BLaER1 treated with 17β-estradiol and CSF1 and Interleukin-3, amounts not matched to agents 10 nM and 100 nM (cell line): ENCODE data around the gene FAS.

ENCODE experiments used
- H3K27ac ChIP-seq, 11 experiments: shearing (Covaris generic); formaldehyde crosslinking; 2 replicates each; pipeline ENCODE4 v1.8.1; 2022
- H3K27me3 ChIP-seq, 11 experiments: shearing (Covaris generic); formaldehyde crosslinking; 2 replicates each; pipeline ENCODE4 v1.8.1; 2022
- H3K36me3 ChIP-seq, 11 experiments: shearing (Covaris generic); formaldehyde crosslinking; 2 replicates each; pipeline ENCODE4 v1.8.1; 2022
- H3K4me1 ChIP-seq, 10 experiments: shearing (Covaris generic); formaldehyde crosslinking; 2 replicates each; pipeline ENCODE4 v1.8.1; 2022
- H3K4me2 ChIP-seq, 11 experiments: shearing (Covaris generic); formaldehyde crosslinking; 2 replicates each; pipeline ENCODE4 v1.8.1; 2022
- H3K4me3 ChIP-seq, 10 experiments: shearing (Covaris generic); formaldehyde crosslinking; 2 replicates each; pipeline ENCODE4 v1.8.1; 2022
- H3K9ac ChIP-seq, 11 experiments: shearing (Covaris generic); formaldehyde crosslinking; 2 replicates each; pipeline ENCODE4 v1.8.1; 2022
- H3K9me3 ChIP-seq, 11 experiments: shearing (Covaris generic); formaldehyde crosslinking; replicated peaks in 1 of 11; 2 replicates each; pipeline ENCODE4 v1.8.1; 2022
- H4K20me1 ChIP-seq, 11 experiments: shearing (Covaris generic); formaldehyde crosslinking; 2 replicates each; pipeline ENCODE4 v1.8.1; 2022
- Cebpa-rat ChIP-seq, 11 experiments: shearing (Covaris generic); IDR thresholded peaks; 2 replicates each; pipeline ENCODE4 v1.8.1; 2022

The FAS gene

GRCh38 chr10:89022734-89023133 is 32.1 kb downstream of the FAS start:
- Histone ChIP-seq H3K9ac (no peak overlapping the region), H3K4me2 (no peak overlapping the region), H3K27me3 (no peaks in the 10 kb centered on the region), H3K36me3 (peaks cover 0 to 84% (median 14%) of the 10 kb centered on the region in 11 experiments; a peak in 13 of 22 replicates), H3K4me3 (no peak overlapping the region), H4K20me1 (no peaks in the 10 kb centered on the region), H3K27ac (no peak overlapping the region), H3K4me1 (peaks cover 0 to under 1% (median 0%) of the 10 kb centered on the region in 10 experiments; a peak in 1 of 20 replicates), H3K9me3 (peaks cover 32 to 42% (median 39%) of the 10 kb centered on the region in 11 experiments)
- TF ChIP-seq Cebpa-rat (IDR thresholded peaks at IDR 0.05) = no peak

GRCh38 chr10:89025453-89025852 is 34.9 kb downstream of the FAS start:
- no peaks in the 10 kb centered on the region for H4K20me1 ChIP-seq
- peaks cover 5 to 14% (median 12%) of the 10 kb centered on the region in 11 experiments for H3K9me3 ChIP-seq
- H3K36me3 ChIP-seq = peaks cover 0 to 56% (median 4%) of the 10 kb centered on the region in 11 experiments; a peak in 10 of 22 replicates
- TF ChIP-seq Cebpa-rat (IDR thresholded peaks at IDR 0.05) = no peak
- no peaks in the 10 kb centered on the region for H3K27me3 ChIP-seq
- H3K4me3 ChIP-seq = no peak overlapping the region
- no peak overlapping the region for H3K4me2 ChIP-seq
- H3K4me1 ChIP-seq = peaks cover 0 to 27% (median 0%) of the 10 kb centered on the region in 10 experiments; a peak in 6 of 20 replicates
- no peak overlapping the region for H3K27ac ChIP-seq
- H3K9ac ChIP-seq = no peak overlapping the region

- Histone ChIP-seq H3K9me3 (no peaks in the 10 kb centered on the region), H3K9ac (peak overlapping the region in 3 of 11 experiments; percentile 5 to 47 (median 36); a peak in 4 of 22 replicates), H3K36me3 (peaks cover 0 to 21% (median 0%) of the 10 kb centered on the region in 11 experiments; a peak in 4 of 22 replicates), H4K20me1 (no peaks in the 10 kb centered on the region), H3K4me2 (peak overlapping the region in 3 of 11 experiments; percentile 56 to 85 (median 83); a peak in 6 of 22 replicates), H3K4me3 (no peak overlapping the region), H3K4me1 (peaks cover 0 to 65% (median 6%) of the 10 kb centered on the region in 10 experiments; a peak in 9 of 20 replicates), H3K27ac (peak overlapping the region in 2 of 11 experiments; percentile 85 to 89; a peak in 4 of 22 replicates), H3K27me3 (no peaks in the 10 kb centered on the region)
- TF ChIP-seq Cebpa-rat (IDR thresholded peaks at IDR 0.05) = no peak
Measured at GRCh38 chr10:89029181-89029580, 38.6 kb downstream of the FAS start.

- Histone ChIP-seq H3K9ac (peak overlapping the region in 3 of 11 experiments; percentile 39 to 67 (median 63); a peak in 4 of 22 replicates), H3K27ac (peak overlapping the region in 3 of 11 experiments; percentile 58 to 89 (median 85); a peak in 6 of 22 replicates), H3K4me1 (peaks cover 0 to 72% (median 6%) of the 10 kb centered on the region in 10 experiments; a peak in 9 of 20 replicates), H3K9me3 (no peaks in the 10 kb centered on the region), H3K27me3 (no peaks in the 10 kb centered on the region), H3K4me3 (no peak overlapping the region), H4K20me1 (no peaks in the 10 kb centered on the region), H3K4me2 (peak overlapping the region in 3 of 11 experiments; percentile 71 to 85 (median 83); a peak in 6 of 22 replicates), H3K36me3 (peaks cover 0 to 14% (median 0%) of the 10 kb centered on the region in 11 experiments; a peak in 2 of 22 replicates)
- TF ChIP-seq Cebpa-rat (IDR thresholded peaks at IDR 0.05) = no peak
Measured at GRCh38 chr10:89029785-89030437, 39.3 kb downstream of the FAS start.

GRCh38 chr10:89030791-89031190 is 40.2 kb downstream of the FAS start:
- H3K9ac ChIP-seq = peak overlapping the region in 4 of 11 experiments; percentile 30 to 74 (median 65); a peak in 7 of 22 replicates
- H3K4me1 ChIP-seq = peaks cover 0 to 81% (median 6%) of the 10 kb centered on the region in 10 experiments; a peak in 9 of 20 replicates
- H4K20me1 ChIP-seq = no peaks in the 10 kb centered on the region
- H3K27me3 ChIP-seq = no peaks in the 10 kb centered on the region
- no peak overlapping the region for H3K4me3 ChIP-seq
- no peak for TF ChIP-seq Cebpa-rat (IDR thresholded peaks at IDR 0.05)
- H3K4me2 ChIP-seq = peak overlapping the region in 4 of 11 experiments; percentile 49 to 85 (median 77); a peak in 8 of 22 replicates
- H3K9me3 ChIP-seq = no peaks in the 10 kb centered on the region
- peak overlapping the region in 4 of 11 experiments; percentile 58 to 89 (median 72); a peak in 8 of 22 replicates for H3K27ac ChIP-seq
- H3K36me3 ChIP-seq = peaks cover 0 to 6% (median 0%) of the 10 kb centered on the region in 11 experiments; a peak in 2 of 22 replicates

- no peaks in the 10 kb centered on the region; a peak in 1 of 22 replicates for H3K36me3 ChIP-seq
- H3K4me2 ChIP-seq = peak overlapping the region in 5 of 11 experiments; percentile 30 to 85 (median 71); a peak in 10 of 22 replicates
- TF ChIP-seq Cebpa-rat (IDR thresholded peaks at IDR 0.05) = peak in 1 of 11 experiments; percentile 73; a peak in 2 of 22 replicates
- no peaks in the 10 kb centered on the region for H3K9me3 ChIP-seq
- no peaks in the 10 kb centered on the region for H3K27me3 ChIP-seq
- no peaks in the 10 kb centered on the region for H4K20me1 ChIP-seq
- H3K9ac ChIP-seq = peak overlapping the region in 4 of 11 experiments; percentile 29 to 74 (median 65); a peak in 6 of 22 replicates
- H3K4me1 ChIP-seq = peaks cover 0 to 95% (median 6%) of the 10 kb centered on the region in 10 experiments; a peak in 10 of 20 replicates
- H3K27ac ChIP-seq = peak overlapping the region in 4 of 11 experiments; percentile 58 to 89 (median 72); a peak in 7 of 22 replicates
- H3K4me3 ChIP-seq = no peak overlapping the region
Measured at GRCh38 chr10:89032141-89032891, 41.7 kb downstream of the FAS start.

GRCh38 chr10:89035461-89035860 is 44.9 kb downstream of the FAS start:
- no peak overlapping the region for H3K4me3 ChIP-seq
- peaks cover 0 to 6% (median 0%) of the 10 kb centered on the region in 11 experiments; a peak in 1 of 22 replicates for H3K36me3 ChIP-seq
- no peaks in the 10 kb centered on the region for H3K27me3 ChIP-seq
- no peaks in the 10 kb centered on the region for H4K20me1 ChIP-seq
- peak overlapping the region in 2 of 11 experiments; percentile 30 to 45; a peak in 4 of 22 replicates for H3K27ac ChIP-seq
- H3K4me2 ChIP-seq = peak overlapping the region in 3 of 11 experiments; percentile 42 to 76 (median 64); a peak in 6 of 22 replicates
- H3K9me3 ChIP-seq = peaks cover 0 to 8% (median 0%) of the 10 kb centered on the region in 11 experiments; a peak in 4 of 22 replicates
- H3K9ac ChIP-seq = no peak overlapping the region
- peaks cover 0 to 88% (median 6%) of the 10 kb centered on the region in 10 experiments; a peak in 10 of 20 replicates for H3K4me1 ChIP-seq
- no peak for TF ChIP-seq Cebpa-rat (IDR thresholded peaks at IDR 0.05)

GRCh38 chr10:89037096-89037495 is 46.5 kb downstream of the FAS start:
- TF ChIP-seq Cebpa-rat (IDR thresholded peaks at IDR 0.05) = no peak
- Histone ChIP-seq H3K27ac (peak overlapping the region in 3 of 11 experiments; percentile 55 to 66 (median 56); a peak in 5 of 22 replicates), H3K27me3 (no peaks in the 10 kb centered on the region), H3K4me3 (no peak overlapping the region), H4K20me1 (no peaks in the 10 kb centered on the region), H3K4me1 (peaks cover 0 to 72% (median 2%) of the 10 kb centered on the region in 10 experiments; a peak in 10 of 20 replicates), H3K36me3 (peaks cover 0 to 18% (median 0%) of the 10 kb centered on the region in 11 experiments; a peak in 3 of 22 replicates), H3K4me2 (peak overlapping the region in 4 of 11 experiments; percentile 24 to 72 (median 60); a peak in 6 of 22 replicates), H3K9me3 (peaks cover 0 to 19% (median 0%) of the 10 kb centered on the region in 11 experiments; a peak in 4 of 22 replicates), H3K9ac (no peak overlapping the region)
